Measurements from ENCODE around the gene BCAS4.

DNA sequence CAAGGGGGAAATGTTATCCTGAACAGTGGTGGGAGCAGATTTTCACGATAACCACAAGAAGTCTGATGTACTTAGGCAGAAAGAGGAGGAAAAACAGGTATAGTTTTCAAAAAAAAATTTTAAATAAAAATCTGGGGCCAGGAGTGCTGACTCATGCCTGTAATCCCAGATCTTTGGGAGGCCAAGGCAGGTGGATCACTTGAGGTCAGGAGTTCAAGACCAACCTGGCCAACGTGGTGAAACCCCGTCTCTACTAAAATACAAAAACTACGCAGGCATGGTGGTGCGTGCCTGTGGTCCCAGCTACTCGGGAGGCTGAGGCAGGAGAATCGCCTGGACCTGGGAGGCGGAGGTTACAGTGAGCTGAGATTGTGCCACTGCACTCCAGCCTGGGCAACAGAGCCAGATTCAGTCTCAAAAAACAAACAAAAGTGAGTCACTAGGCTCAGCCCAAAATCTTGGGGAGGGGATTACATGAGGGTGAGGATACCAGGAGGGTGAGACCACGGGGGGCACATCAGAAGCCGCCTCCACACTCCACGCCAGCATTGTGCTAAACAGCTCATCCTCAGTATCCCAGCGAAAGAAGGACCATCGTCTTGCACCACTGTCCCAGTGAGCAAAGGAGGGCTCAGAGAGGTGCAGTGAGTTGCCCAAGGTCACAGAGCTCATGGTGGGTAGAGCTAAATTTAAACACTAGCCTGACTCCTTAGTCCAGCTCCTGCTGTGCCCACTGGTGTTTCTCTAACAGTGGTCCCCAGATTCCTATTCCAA, 33.7 kb downstream of the BCAS4 start:
- TF ChIP-seq, protein P1, sequence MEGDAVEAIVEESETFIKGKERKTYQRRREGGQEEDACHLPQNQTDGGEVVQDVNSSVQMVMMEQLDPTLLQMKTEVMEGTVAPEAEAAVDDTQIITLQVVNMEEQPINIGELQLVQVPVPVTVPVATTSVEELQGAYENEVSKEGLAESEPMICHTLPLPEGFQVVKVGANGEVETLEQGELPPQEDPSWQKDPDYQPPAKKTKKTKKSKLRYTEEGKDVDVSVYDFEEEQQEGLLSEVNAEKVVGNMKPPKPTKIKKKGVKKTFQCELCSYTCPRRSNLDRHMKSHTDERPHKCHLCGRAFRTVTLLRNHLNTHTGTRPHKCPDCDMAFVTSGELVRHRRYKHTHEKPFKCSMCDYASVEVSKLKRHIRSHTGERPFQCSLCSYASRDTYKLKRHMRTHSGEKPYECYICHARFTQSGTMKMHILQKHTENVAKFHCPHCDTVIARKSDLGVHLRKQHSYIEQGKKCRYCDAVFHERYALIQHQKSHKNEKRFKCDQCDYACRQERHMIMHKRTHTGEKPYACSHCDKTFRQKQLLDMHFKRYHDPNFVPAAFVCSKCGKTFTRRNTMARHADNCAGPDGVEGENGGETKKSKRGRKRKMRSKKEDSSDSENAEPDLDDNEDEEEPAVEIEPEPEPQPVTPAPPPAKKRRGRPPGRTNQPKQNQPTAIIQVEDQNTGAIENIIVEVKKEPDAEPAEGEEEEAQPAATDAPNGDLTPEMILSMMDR (IDR thresholded peaks at IDR 0.05; ENCODE audit: insufficient read depth, low read depth, low read length): no peak
- TF ChIP-seq EZH2 (IDR thresholded peaks at IDR 0.05; ENCODE audit: insufficient read depth, low read length): no peak
